HG03025 (cell line): ENCODE measurements around the gene LGALS3.

Experiments used
- ATAC-seq: cut with Tn5 transposase; IDR thresholded peaks from one replicate; pipeline ENCODE4 v1.9.1; 2021; ENCODE audit warnings: mild to moderate bottlenecking, moderate library complexity; ENCODE audit not compliant: unreplicated experiment, low FRiP score

The LGALS3 gene

DNA sequence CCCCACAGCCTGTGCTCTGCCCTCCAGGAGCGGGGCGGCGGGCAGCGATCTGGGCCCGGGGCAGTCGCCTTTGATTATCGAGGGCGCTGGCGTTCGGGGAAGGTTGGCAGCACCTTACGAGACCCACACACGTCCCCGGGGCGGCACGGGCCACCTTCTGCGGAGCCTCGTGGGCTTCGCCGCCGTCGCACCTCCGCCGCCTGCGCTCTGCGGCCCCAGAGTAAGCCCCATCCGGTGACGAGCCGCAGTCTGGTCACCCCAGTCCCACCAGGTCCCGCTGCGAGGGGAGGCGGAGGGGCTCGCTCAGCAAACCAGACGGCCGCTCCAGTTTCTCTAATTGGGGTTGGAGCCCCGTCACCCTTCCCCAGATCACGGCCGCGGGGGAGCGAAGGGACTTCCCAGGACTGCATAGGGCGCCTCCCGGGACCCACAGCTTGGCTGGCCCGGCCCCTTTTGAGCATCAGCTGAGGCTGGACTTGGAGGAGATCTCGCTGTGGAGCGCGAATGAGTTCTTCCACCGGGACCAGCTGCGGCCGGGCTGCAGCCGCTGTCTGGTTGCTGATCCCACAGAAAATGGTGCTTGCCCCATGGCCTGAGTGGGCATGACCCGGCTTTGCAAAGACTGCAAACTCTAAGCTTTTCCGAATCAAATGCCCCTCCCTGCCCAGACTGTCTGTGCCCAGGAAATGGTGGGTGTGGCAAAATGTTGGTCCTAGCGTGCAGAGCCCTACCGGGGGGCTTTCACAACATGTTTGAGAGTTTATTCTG, 560 bp downstream of the LGALS3 start:
- peak; percentile 42 for ATAC-seq

DNA sequence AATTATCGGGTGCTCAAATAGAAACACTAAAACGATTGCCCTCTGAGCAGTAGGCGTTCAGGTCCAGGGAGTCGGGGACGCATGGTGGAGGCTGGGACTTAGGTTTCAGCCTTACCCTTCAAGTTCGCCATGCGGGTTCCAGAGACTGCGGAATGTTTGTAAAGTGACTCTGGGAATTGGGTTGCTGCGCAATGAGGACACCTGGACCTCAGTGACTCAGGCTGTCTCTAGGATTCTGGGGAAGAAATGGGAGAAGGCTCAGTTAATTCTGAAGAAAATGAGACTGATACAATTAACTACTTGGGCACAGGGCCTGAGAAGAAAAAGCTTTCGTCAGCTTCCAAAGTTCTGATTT, 1.1 kb downstream of the LGALS3 start:
- no peak for ATAC-seq

DNA sequence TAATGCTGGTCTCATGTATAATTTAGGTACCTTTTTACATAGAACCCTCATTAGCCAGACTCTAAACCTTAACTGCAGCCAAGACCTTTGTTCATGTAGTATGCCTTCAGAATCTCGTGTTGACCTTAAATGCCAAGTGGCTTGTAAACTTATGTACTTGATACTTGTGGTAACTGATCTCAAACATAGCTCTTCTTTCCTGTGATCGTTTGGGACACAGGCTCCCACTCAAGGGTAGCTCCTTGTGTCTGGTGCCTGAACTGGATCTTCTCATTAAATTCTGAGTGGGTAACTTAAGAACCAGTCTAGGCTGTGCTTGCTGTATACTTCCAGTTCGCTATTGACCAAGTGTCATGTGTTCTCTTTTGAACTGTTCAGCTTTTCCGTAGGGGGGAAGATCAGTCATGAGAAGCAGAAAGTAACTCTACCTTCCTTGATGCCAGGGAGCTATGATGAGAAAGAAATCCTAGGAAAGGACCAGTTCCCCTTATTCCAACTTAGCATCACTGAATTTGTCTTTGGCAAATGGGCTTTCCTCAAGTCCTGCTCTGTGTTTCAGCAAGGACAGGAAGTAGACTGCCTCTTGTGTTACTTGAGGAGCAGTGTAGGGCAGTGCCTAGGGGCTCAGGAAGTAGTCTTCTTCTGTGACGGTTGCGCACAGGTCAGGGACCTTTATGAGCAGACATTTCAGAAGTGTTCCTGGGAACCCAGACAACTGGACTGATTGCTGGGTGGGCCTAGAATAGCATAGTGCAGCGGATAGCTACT, 2.5 kb downstream of the LGALS3 start:
- no peak for ATAC-seq

DNA sequence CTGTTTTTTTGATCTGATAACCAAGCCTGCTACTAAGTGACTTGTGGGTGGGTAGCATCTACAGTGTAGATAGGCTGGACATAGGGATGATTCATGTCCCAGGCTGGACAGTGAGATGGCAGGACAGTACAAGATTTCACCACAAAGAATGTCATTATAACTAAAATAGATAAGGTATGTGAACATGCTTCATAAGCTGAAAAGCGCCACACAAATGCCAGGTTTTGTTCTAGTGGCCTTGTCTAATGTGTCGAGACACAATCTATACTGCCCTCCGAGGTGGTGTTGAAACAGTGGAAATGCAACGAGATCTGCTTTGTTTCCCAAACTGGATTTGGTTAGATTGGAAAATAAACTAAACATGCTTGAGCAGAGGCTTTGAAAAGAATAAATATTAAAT, 4.4 kb downstream of the LGALS3 start:
- ATAC-seq: no peak

DNA sequence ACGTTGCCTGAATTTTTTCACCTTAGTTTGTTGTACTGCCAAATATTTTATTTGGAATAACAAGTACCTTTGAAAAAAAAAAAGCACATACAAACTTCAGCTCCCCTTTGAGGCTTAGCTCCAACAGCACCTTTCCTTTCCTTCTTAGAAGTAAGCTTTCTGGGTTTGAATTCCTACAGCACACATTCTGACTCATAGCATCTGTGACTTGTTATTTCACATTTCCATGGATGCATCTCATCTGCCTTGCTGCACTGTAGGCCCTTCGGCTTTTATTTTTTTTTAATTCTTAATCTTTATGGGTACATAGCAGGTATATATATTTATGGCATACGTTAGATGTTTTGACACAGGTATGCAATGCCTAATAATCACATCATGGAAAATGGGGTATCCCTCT, 7.2 kb downstream of the LGALS3 start:
- no peak for ATAC-seq

DNA sequence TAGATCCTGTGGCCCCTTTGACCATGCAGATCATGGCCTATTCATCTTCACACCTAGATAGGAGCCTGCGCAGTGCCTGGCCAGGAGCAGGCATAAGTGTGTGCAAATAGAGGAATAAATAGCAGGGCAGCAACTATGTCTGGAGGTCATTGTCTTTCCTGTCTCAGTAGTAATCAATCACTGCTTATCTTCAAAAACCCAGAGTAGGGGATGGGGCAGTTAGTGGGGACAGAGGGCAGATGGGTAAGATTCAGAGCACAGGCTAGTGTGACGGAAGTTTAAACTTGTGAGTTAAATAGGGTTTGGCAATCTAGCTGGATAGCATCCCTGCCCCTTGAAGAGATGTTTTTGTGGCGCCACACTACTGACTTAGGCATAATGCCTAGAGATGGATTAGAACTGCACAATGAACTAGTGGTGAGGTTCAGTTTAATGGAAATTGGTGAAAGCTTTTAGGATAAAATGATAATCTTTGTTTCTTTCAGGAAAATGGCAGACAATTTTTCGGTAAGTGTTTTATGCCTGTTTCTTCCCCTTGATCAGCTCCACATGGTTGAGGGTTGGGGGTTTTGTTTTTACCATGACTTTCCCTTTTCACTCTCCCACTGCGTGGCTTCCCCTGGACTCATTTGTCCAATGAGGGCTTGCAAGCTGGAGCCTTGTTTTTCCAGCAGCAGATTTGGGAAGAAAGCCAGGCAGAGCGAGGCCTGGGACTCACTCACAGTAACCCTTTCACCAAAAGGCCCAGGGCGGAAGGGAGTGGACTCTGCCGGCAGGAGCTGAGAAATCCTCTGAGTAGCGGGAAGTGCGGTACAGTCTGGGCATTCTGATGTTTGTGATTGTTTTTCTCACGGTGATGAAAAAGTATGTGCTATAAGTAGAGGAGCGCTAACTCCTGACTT, 8.1 kb downstream of the LGALS3 start:
- ATAC-seq: no peak

DNA sequence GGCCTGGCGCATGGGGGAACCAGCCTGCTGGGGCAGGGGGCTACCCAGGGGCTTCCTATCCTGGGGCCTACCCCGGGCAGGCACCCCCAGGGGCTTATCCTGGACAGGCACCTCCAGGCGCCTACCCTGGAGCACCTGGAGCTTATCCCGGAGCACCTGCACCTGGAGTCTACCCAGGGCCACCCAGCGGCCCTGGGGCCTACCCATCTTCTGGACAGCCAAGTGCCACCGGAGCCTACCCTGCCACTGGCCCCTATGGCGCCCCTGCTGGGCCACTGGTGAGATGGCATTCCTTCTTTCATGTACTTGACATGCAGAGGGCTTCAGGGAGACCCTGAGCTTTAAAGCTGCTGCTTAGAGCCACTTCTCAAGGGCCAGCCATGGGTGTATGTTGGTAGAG, 9.0 kb downstream of the LGALS3 start:
- no peak for ATAC-seq

DNA sequence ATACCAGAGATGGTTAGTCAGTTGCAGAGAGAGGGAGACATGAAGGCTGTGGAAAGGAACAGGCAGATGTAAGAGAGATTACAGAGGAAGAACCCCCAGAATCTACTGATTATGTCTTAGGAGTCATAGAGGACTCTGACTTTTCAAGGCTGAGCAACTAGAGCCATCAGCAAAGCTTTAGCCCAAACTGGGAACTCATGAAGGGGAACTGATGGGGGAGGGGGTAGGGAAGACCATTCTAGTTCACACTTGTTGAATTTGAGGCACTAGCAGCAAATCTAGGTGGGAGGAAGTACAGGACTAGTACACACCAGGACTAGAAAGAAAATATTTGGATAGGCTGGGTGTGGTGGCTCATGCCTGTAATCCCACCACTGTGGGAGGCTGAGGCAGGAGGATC, 10.1 kb downstream of the LGALS3 start:
- no peak for ATAC-seq

DNA sequence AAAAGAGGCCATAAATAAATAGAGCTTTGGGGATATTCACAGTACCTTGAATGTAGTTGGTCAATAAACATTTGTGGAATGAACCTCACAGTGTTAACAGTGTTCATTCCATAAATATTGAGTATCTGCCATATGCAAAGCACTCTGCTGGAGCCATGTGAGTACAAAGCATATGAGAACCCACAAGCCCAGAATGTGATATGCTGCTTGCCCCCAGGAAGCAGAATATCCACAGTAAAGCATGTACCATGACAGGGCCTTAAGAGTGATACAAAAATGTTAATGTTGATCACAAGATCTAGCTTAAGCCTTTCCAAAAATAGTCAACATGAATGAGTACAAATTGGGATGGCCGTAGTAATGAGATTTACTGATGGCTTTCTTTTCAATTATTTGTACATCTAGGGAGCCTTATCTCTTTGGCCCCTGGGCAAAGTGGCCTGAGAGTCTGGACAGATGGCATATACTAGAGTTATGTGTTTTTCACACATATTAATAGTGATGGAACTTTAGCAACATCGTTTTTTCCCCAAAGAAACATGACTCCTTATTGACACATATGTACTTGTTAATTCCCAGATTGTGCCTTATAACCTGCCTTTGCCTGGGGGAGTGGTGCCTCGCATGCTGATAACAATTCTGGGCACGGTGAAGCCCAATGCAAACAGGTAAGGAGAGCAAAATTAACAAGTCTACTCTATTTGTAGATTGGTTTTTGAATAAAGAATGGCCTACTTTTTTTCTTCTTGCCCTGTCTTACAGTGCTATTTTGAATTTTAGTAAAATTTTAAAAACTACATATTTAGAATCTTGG, 10.9 kb downstream of the LGALS3 start:
- no peak for ATAC-seq

DNA sequence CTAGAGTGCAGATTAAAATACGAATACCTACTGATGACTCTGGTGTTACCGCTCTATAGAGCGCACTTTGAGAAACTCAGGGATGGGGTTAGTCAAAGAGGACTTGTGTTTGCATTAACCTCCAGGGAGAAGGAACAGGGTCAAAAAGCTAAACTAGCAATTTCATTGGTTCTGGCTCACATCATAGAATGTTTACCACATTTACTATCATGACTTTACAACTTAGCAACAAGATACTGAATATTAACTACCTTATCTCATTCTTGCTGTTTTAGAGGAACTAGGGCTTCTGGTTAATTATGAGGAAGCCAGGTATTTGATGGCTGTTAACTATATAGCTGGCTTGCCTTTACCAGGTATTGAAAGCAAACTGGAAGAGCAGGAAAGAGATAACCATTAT, 12.8 kb downstream of the LGALS3 start:
- no peak for ATAC-seq

DNA sequence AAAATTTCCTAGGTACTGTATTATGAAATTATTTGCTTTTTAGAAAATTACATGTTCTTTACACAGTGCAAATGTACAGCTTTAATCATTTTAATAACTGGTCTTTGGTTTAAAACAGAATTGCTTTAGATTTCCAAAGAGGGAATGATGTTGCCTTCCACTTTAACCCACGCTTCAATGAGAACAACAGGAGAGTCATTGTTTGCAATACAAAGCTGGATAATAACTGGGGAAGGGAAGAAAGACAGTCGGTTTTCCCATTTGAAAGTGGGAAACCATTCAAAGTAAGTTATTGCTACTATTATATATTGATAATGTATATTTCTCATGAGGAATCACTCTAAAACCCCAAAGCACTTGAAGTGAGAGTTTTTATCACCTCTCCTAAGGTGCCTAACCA, 13.4 kb downstream of the LGALS3 start:
- no peak for ATAC-seq

DNA sequence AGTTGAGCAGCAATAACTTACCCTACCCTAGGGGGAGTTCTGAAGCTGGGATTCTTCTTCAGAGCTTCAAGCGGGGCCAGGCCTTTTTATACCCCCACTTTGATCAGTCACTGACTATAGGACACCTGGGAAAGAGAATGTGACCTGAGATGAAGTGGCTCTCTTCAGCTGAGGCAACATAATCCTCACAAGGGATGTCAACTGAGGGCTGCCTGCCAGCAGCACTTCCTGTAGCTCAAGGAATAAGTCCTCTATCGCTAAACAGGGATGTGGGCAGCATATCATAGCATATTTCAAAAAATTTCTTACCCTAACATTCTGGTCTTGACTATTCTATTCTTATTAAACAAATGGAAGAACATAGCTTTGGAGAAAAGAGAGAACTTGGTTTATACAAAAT, 17.4 kb downstream of the LGALS3 start:
- ATAC-seq: no peak

DNA sequence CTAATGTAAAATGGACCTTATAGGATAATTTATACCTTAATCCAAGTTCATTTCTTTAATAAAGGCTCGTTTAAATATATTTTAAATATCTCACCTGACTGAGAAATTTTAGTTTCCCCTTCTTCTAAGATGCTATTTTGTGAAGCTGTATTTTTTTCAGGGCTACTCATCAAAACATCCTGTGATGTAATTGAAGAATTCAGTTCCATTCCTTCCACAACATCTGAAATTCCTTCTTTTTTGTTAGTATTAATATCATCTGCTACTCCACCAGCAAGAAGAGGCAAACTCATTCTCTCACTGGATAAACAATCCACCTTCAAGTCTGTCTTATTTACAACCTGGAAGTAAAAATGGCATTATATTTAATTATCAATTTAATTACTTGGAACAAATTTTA, 22.5 kb downstream of the LGALS3 start:
- no peak for ATAC-seq

DNA sequence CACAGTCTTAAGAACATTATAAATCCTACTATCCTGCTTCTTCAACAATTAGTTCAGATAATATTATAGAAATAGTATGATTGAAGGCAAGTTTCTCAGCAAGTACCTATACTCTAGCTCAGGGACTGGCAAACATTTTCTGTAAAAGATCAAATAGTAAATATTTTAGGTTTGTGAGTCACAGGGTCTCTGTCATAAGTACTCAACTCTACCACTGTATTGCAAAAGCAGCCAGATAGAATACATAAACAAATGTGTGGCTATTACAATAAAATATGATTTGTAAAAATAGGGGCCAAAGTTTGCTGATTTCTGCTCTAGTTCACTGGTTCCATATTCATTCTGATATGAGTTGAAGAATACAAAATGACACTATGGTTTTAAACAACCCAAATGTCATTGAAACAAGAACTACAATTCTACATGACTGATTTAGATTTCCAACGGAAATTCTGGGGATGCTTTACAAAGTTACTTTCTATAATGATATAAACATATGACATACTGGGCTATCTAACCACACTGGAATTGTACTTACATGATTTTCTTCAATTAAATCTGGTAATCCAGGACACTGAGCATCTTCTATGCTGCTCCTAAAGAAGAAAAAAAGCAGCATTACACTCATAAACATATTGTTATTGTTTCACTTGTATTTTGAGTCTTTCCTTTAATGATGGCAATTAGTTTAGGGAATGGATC, 23.2 kb downstream of the LGALS3 start:
- no peak for ATAC-seq

DNA sequence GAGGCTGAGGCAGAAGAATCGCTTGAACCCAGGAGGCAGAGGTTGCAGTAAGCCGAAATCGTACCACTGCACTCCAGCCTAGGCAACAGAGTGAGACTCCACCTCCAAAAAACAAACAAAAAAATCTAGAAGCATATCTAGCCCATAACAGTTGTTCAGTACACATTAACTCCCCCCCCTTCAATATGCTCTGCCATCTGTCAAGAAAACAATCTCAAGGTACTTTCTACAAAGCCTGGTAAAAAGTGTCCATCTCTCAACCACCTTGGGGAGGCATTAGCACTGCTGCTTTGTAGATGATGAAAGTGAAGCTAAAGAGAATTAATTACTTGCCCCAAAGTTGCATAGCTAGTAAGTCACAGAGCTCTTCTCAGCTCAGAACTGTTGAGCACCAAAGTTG, 24.9 kb downstream of the LGALS3 start:
- no peak for ATAC-seq

DNA sequence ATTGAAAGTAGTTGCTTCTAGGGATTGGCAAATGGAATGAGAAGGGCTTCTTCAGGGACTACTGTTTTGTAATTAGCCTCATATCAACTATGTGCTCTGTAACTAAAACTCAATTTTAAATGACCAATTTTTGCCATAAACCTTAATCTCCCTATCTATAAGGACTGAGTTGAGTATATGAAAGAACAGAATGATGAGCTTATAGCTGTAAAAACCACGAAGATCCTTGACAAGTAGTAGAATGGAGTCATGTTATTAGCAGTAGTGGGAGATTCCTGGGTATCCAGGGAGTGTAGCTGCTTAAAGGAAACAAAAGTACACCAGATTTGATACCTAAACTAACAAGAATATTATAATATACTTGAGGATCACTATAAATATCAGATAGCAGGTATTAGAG, 28.0 kb downstream of the LGALS3 start:
- ATAC-seq: no peak

DNA sequence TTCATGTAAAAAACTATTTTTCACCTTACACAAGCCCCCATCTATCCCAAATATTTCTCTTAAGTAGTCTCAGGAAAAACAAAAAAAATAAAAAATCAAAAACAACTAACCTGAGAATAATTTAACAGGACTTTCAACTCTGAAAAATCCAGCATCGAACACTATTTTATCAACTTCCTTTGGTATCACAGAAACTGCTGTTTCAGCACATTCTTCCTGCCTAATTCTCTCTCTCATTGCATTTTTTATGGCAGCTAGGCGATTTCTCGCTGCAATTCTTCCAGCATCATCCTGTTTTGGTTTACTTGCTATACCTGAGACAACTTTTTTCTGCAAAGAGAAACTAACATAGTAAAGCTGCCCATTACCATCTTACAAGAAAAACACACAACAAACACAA, 29.4 kb downstream of the LGALS3 start:
- ATAC-seq: no peak

DNA sequence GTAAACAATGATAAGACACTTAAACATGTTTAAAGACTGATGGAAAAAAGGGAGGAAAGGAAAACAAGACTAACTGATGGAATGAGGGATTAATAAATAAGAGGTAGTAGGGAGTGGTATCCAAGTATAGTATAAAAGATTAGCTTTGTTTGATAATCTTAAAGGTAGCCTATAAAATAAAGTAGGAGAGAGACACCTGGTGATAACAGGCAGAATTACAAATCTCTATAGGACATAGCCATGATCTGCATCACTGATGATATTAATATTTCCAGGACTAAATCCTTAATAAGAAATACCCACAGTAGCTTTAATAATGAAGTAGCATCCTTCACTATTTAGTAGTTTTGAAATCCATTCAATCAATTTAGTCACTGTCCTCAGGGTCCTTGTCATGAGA, 31.9 kb downstream of the LGALS3 start:
- ATAC-seq: no peak

DNA sequence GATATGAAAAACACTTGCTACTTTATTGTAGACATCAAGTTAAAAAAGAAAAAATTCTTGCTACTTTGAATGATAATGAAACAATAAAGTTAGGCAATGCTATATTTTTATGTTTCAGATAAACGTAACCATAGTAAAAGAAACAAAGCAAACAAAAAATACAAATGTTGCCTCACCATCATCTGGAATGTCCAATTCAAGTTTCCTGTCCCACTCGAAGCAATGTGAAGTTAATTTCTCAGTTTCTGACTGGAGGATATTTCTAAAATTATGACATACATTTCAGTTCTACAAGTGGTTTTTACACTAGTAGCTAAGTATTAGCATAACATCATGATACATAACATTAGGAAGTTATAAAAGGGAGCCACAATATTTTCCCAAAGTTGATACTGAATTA, 41.5 kb downstream of the LGALS3 start:
- ATAC-seq: no peak

DNA sequence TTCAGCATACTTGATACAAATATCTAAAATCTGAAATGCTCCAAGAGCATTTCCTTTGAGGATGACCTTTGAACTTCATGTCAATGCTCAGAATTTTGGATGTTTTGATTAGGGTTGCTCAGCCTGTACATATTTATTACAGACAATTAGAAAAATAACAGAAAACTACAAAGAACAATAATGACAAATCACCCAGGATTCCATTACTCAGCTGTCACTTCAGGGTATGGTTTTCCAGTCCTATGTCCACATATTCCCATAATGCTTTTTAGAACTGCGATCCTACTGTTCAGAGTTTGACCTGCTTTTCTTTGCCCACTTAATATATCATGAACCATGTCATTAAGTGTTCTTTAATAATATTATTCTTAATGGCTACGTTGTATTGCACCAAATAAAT, 51.0 kb downstream of the LGALS3 start:
- ATAC-seq: no peak
